Caki2 (cell line): ENCODE results near the gene ADIPOQ. TPM values are rescaled to one million over a fixed set of nuclear protein-coding genes. Genes with fewer than 3 reads are reported as not detected.
"Not testable (repeated sequence)": the region's sequence is repeated elsewhere in the genome, so short reads cannot be mapped to it uniquely, and the experiment has no call there.

Experiments used
- DNase-seq: peaks from one replicate; pipeline ENCODE4 v3.0.0-alpha.2; 2015; ENCODE audit warnings: low read depth
- in situ Hi-C: cut with HindIII; loops from 2 replicates; pipeline ENCODE4 v1.10.0; 2016; ENCODE audit warnings: low sequenced_read_pairs, low pct_unique_long_range_greater_than_20kb, mixed read lengths
- total RNA-seq: library from RNA; depleted of rRNA; stranded (reverse); fragments of >200 nt; shearing (Covaris generic); gene quantifications from 2 replicates; pipeline ENCODE4 v1.2.3, GENCODE V29; 2014; ENCODE audit warnings: low replicate concordance; rRNA removed

The ADIPOQ gene
- total RNA-seq, 1 experiment from 2014 or later, result not detected

GRCh38 chr3:186888569-186888968 lies 46.1 kb downstream of the ADIPOQ start:
- in situ Hi-C loops, result no loop called here
- DNase-seq, result no peak

GRCh38 chr3:186889698-186890097 lies 47.2 kb downstream of the ADIPOQ start:
- in situ Hi-C loops, result not testable (repeated sequence)

GRCh38 chr3:186890911-186891310 lies 48.4 kb downstream of the ADIPOQ start:
- in situ Hi-C loops, result no loop called here
- no peak for DNase-seq

More at GRCh38 chr3:186889698-186890097, 47.2 kb downstream of the ADIPOQ start:
- DNase-seq, result not testable (repeated sequence)

GRCh38 chr3:186893071-186893470 lies 50.6 kb downstream of the ADIPOQ start:
- DNase-seq, in situ Hi-C loops: not testable (repeated sequence)

GRCh38 chr3:186895406-186895805 lies 52.9 kb downstream of the ADIPOQ start:
- DNase-seq, result no peak
- in situ Hi-C loops, result no loop called here

- in situ Hi-C loops, result no loop called here
- no peak for DNase-seq
These were observed 53.5 kb downstream of the ADIPOQ start for GRCh38 chr3:186896006-186896405.

GRCh38 chr3:186896875-186897274 lies 54.4 kb downstream of the ADIPOQ start:
- in situ Hi-C loops, result no loop called here
- DNase-seq, result no peak

GRCh38 chr3:186901135-186901734 lies 58.7 kb downstream of the ADIPOQ start:
- in situ Hi-C loops, result no loop called here
- DNase-seq, result no peak

GRCh38 chr3:186902154-186902553 lies 59.6 kb downstream of the ADIPOQ start:
- no peak for DNase-seq
- in situ Hi-C loops, result no loop called here

- in situ Hi-C loops, result no loop called here
- DNase-seq, result no peak
These were observed 60.2 kb downstream of the ADIPOQ start for GRCh38 chr3:186902713-186903112.

GRCh38 chr3:186903676-186904075 lies 61.2 kb downstream of the ADIPOQ start:
- in situ Hi-C loops, result not testable (repeated sequence)

GRCh38 chr3:186907075-186907474 lies 64.6 kb downstream of the ADIPOQ start:
- in situ Hi-C loops, DNase-seq: not testable (repeated sequence)

More at GRCh38 chr3:186903676-186904075, 61.2 kb downstream of the ADIPOQ start:
- DNase-seq, result not testable (repeated sequence)

Other genes starting within 250 kb of the ADIPOQ start
- gene AHSG, start 229.7 kb upstream of the ADIPOQ start, total RNA-seq, result not detected in 2 replicates
- gene FETUB, start 202.3 kb upstream of the ADIPOQ start, total RNA-seq, result not detected in 2 replicates
- gene HRG, start 176.7 kb upstream of the ADIPOQ start, total RNA-seq, result not detected in 2 replicates
- gene KNG1, start 125.4 kb upstream of the ADIPOQ start, total RNA-seq, result not detected in 2 replicates
- 96.9 and 135 TPM in 2 replicates for gene EIF4A2, start 59.1 kb upstream of the ADIPOQ start, total RNA-seq
- 74.0 and 165 TPM in 2 replicates for gene RFC4, start 36.2 kb upstream of the ADIPOQ start, total RNA-seq
- gene ST6GAL1, start 87.8 kb downstream of the ADIPOQ start, total RNA-seq, result 15.1 and 27.6 TPM in 2 replicates